ENCODE data around the gene HIPK2.

- TF ChIP-seq POLR2AphosphoS5 (IDR thresholded peaks at IDR 0.05) = no peak
- TF ChIP-seq CTCF (IDR thresholded peaks at IDR 0.05) = no peak
- TF ChIP-seq EP300 (IDR thresholded peaks at IDR 0.05) = no peak
These were observed 96.4 kb downstream of the HIPK2 start for GRCh38 chr7:139681463-139681755.
